HepG2 (cell line): ENCODE data around the gene XPO5. TPM values are rescaled to one million over a fixed set of nuclear protein-coding genes. Genes with fewer than 3 reads are reported as not detected.

Experiments used
- DZIP1 ChIP-seq: sonication (generic); formaldehyde crosslinking; IDR thresholded peaks from 2 replicates; pipeline ENCODE4 v1.5.0; 2020; ENCODE audit warnings: mild to moderate bottlenecking, missing genetic modification reagents
- GATAD1 ChIP-seq: IDR thresholded peaks from 2 replicates; pipeline ENCODE4 v1.6.1; 2016; ENCODE audit warnings: missing genetic modification reagents, missing compliant biosample characterization
- HCFC1 ChIP-seq: fragments of 150-350 bp; IDR thresholded peaks from 2 replicates; pipeline ENCODE4 v1.6.1; 2014; ENCODE audit warnings: low read depth, low read length
- PRDM10 ChIP-seq: sonication (generic); formaldehyde crosslinking; IDR thresholded peaks from 2 replicates; pipeline ENCODE4 v1.4.0; 2020; ENCODE audit warnings: low read depth, missing genetic modification reagents
- SCMH1 ChIP-seq: sonication (generic); formaldehyde crosslinking; IDR thresholded peaks from 2 replicates; pipeline ENCODE4 v1.9.0; 2021; ENCODE audit warnings: missing genetic modification reagents, mild to moderate bottlenecking, borderline replicate concordance
- TCF12 ChIP-seq, 2 experiments: fragments of 450-650 bp in 1 of 2; sonication (generic) in 1 of 2; formaldehyde crosslinking in 1 of 2; IDR thresholded peaks; 2 replicates each; pipeline versions ENCODE4 v1.6.1 to v1.8.0; 2017 to 2022; ENCODE audit warnings: antibody characterized with exemption in 1 of 2, mild to moderate bottlenecking in 1 of 2, missing genetic modification reagents in 1 of 2, moderate library complexity in 1 of 2
- ZNF546 ChIP-seq: sonication (generic); formaldehyde crosslinking; conservative IDR thresholded peaks from 2 replicates; pipeline ENCODE4 v1.8.1; 2023; ENCODE audit warnings: mild to moderate bottlenecking, missing genetic modification reagents
- polyA plus RNA-seq, 8 experiments: library from polyadenylated mRNA; depleted of rRNA in 3 of 8; stranded (reverse) in 7 of 8; unstranded in 1 of 8; fragments of >200 nt; fragmentation: Illumina TruSeq in 4 of 8; extraction: Trizol in 4 of 8; gene quantifications; 2 replicates each; pipeline versions ENCODE4 v1.2.1 to v1.2.3, GENCODE V29; 2011 to 2016; ENCODE audit warnings: low read depth in 4 of 8, missing spikeins in 1 of 8, mixed read lengths in 1 of 8; ENCODE audit not compliant: insufficient read depth in 1 of 8
- total RNA-seq, 5 experiments: library from RNA; depleted of rRNA; stranded (reverse); fragments of >200 nt; fragmentation: Illumina TruSeq; extraction: Trizol; gene quantifications; 2 replicates each; pipeline ENCODE4 v1.2.3, GENCODE V29; 2016; ENCODE audit warnings: low read depth in 1 of 5

Gene XPO5
- total and polyA plus RNA-seq, 2 of the 13 experiments (the other 11 are each of a cell fraction or from before 2014, with no cell fraction given), result 52.2 to 68.0 TPM

GRCh38 chr6:43476746-43477145, 99.1 kb downstream of the XPO5 start (continued):
- no peak for TF ChIP-seq PRDM10 (CRISPR knock-in tag)
- TF ChIP-seq DZIP1 (CRISPR knock-in tag), result no peak
- TF ChIP-seq HCFC1, result no peak
- no peak for TF ChIP-seq GATAD1 (CRISPR knock-in tag)
- no peak for TF ChIP-seq SCMH1
- no peak for TF ChIP-seq TCF12 (IDR thresholded peaks at IDR 0.05)
- 0 out of 2 replicates have a peak, but pooled peaks have one; percentile 8 for TF ChIP-seq TCF12 (CRISPR knock-in tag; IDR thresholded peaks at IDR 0.05)
- TF ChIP-seq ZNF546, result no peak
